CD14-positive monocyte (primary cell): ENCODE measurements around the gene UBA6. TPM values are rescaled to one million over a fixed set of nuclear protein-coding genes. Genes with fewer than 3 reads are reported as not detected.

ENCODE experiments used
- DNase-seq, 3 donors: peaks; one replicate each; pipeline ENCODE4 v3.0.0-alpha.2; 2011 to 2022
- H2AFZ ChIP-seq: 2 replicates; pipeline ENCODE4 v1.6.0; 2012; ENCODE audit warnings: mild to moderate bottlenecking, low read depth, low read length, inconsistent platforms; ENCODE audit not compliant: insufficient read depth, poor library complexity, severe bottlenecking
- H3K27ac ChIP-seq, 2 donors: 1 replicate in 1 of 2; 2 replicates in 1 of 2; pipeline ENCODE4 v1.5.1; 2012 to 2013; ENCODE audit warnings: low read length in 2 of 2, control low read depth in 1 of 2, inconsistent platforms in 1 of 2, low read depth in 1 of 2, mild to moderate bottlenecking in 1 of 2
- H3K27me3 ChIP-seq, 2 donors: one replicate each; pipeline versions ENCODE4 v1.6.0 to v1.6.1; 2011 to 2013; ENCODE audit warnings: low read length in 2 of 2; ENCODE audit not compliant: control insufficient read depth in 2 of 2, insufficient read depth in 2 of 2
- H3K36me3 ChIP-seq, 2 donors: replicated peaks in 1 of 2; 1 replicate in 1 of 2; 2 replicates in 1 of 2; pipeline versions ENCODE4 v1.5.1 to v1.6.1; 2012 to 2013; ENCODE audit warnings: low read length in 2 of 2, control low read depth in 1 of 2, inconsistent platforms in 1 of 2, mild to moderate bottlenecking in 1 of 2; ENCODE audit not compliant: insufficient read depth in 2 of 2, control insufficient read depth in 1 of 2
- H3K4me1 ChIP-seq, 2 donors: 1 replicate in 1 of 2; 2 replicates in 1 of 2; pipeline versions ENCODE4 v1.5.1 to v1.6.1; 2012 to 2013; ENCODE audit warnings: low read length in 2 of 2, control low read depth in 1 of 2, inconsistent platforms in 1 of 2, mild to moderate bottlenecking in 1 of 2, moderate library complexity in 1 of 2; ENCODE audit not compliant: insufficient read depth in 2 of 2, control insufficient read depth in 1 of 2
- H3K4me2 ChIP-seq: replicated peaks from 2 replicates; pipeline ENCODE3; 2012; ENCODE audit warnings: low read length, moderate library complexity, mild to moderate bottlenecking; ENCODE audit not compliant: poor library complexity, severe bottlenecking; ENCODE audit errors: extremely low read depth
- H3K4me3 ChIP-seq, 3 experiments: fragments of 200-600 bp in 1 of 3; sonication (generic) in 1 of 3; replicated peaks in 1 of 3; 1 replicate in 2 of 3; 2 replicates in 1 of 3; pipeline ENCODE4 v1.5.1; 2011 to 2013; ENCODE audit warnings: low read length in 3 of 3, mild to moderate bottlenecking in 3 of 3, control low read depth in 2 of 3, low read depth in 2 of 3, inconsistent platforms in 1 of 3, moderate library complexity in 1 of 3
- H3K79me2 ChIP-seq: 2 replicates; pipeline ENCODE4 v1.6.0; 2012; ENCODE audit warnings: mild to moderate bottlenecking, control low read depth, inconsistent platforms, low read length, moderate library complexity; ENCODE audit not compliant: insufficient read depth
- H3K9ac ChIP-seq: 2 replicates; pipeline ENCODE4 v1.6.0; 2017; ENCODE audit warnings: low read length, mild to moderate bottlenecking; ENCODE audit not compliant: insufficient read depth, poor library complexity, severe bottlenecking
- H3K9me3 ChIP-seq, 2 donors: replicated peaks in 1 of 2; 1 replicate in 1 of 2; 2 replicates in 1 of 2; pipeline versions ENCODE4 v1.5.1 to v1.6.1; 2012 to 2013; ENCODE audit warnings: low read length in 2 of 2, control low read depth in 1 of 2; ENCODE audit not compliant: control insufficient read depth in 1 of 2, insufficient read depth in 1 of 2
- H4K20me1 ChIP-seq: 2 replicates; pipeline ENCODE4 v1.6.0; 2012; ENCODE audit warnings: mild to moderate bottlenecking, low read length, control low read depth, moderate library complexity; ENCODE audit not compliant: insufficient read depth
- H3K27ac Mint-ChIP-seq, 7 donors: one replicate each; pipeline ENCODE4 v1.8.0; 2020; ENCODE audit warnings: mild to moderate bottlenecking in 7 of 7, mixed read lengths in 7 of 7, moderate library complexity in 6 of 7, inconsistent platforms in 2 of 7
- H3K27me3 Mint-ChIP-seq, 3 donors: one replicate each; pipeline ENCODE4 v1.8.0; 2021 to 2022; ENCODE audit warnings: low read depth in 3 of 3, mild to moderate bottlenecking in 3 of 3, mixed read lengths in 3 of 3, moderate library complexity in 3 of 3, inconsistent platforms in 1 of 3
- H3K36me3 Mint-ChIP-seq, 2 donors: one replicate each; pipeline ENCODE4 v1.8.0; 2020; ENCODE audit warnings: mixed read lengths in 2 of 2, inconsistent platforms in 1 of 2, mild to moderate bottlenecking in 1 of 2
- H3K4me1 Mint-ChIP-seq: one replicate; pipeline ENCODE4 v1.8.0; 2020; ENCODE audit warnings: mild to moderate bottlenecking, mixed read lengths
- H3K4me3 Mint-ChIP-seq, 2 donors: one replicate each; pipeline ENCODE4 v1.8.0; 2020; ENCODE audit warnings: mild to moderate bottlenecking in 2 of 2, mixed read lengths in 2 of 2, moderate library complexity in 1 of 2
- H3K9me3 Mint-ChIP-seq, 7 donors: one replicate each; pipeline ENCODE4 v1.8.0; 2020 to 2022; ENCODE audit warnings: mixed read lengths in 7 of 7, mild to moderate bottlenecking in 6 of 7, moderate library complexity in 6 of 7, inconsistent platforms in 2 of 7
- WGBS: methylation state at CpG from one replicate; pipeline ENCODE4 v1.1.5; 2013; ENCODE audit warnings: missing lambda C conversion rate; ENCODE audit not compliant: insufficient coverage; 5-methylcytosine and 5-hydroxymethylcytosine counted together
- intact Hi-C, 2 donors: fragments of 100-400 bp; cut with micrococcal nuclease; formaldehyde crosslinking; loops; one replicate each; pipeline versions ENCODE4 v1.15.0 to v1.15.1; 2023
- polyA plus RNA-seq, 3 donors: library from polyadenylated mRNA; depleted of rRNA in 1 of 3; unstranded in 2 of 3; stranded (reverse) in 1 of 3; fragments of 300-500 nt in 2 of 3; fragments of >200 nt in 1 of 3; fragmentation: Illumina TruSeq in 2 of 3; gene quantifications; 1 replicate in 2 of 3; 2 replicates in 1 of 3; pipeline ENCODE4 v1.2.3, GENCODE V29; 2012 to 2021
- TF ChIP-seq, protein P1 (sequence below): fragments of 200-600 bp; IDR thresholded peaks from one replicate; pipeline ENCODE4 v1.8.0; 2022; ENCODE audit warnings: antibody characterized with exemption, mild to moderate bottlenecking

Gene UBA6
- polyA plus RNA-seq, 3 donors, result 8.4 to 22.0 (median 21.0) TPM

DNA sequence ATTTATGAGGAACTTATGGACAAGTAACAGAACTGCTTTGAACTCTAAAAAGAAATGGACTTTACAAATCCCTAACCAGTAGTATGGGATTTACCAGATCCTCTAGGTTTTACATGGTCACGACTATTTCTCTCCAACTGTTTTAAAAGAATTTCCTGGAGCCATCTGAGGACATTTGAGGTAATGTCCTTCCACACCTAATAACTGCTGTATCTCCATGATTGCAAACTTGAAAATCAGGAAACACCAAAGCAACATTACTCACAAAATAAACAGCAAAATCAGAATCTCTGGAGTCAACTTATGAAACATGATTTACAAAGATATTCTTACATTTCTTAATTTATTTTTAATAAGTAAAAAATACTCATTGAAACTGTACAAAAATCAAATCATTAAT, 84.5 kb downstream of the UBA6 start:
- Mint-ChIP-seq H3K36me3 (peaks cover 52 to 60% of the 10 kb centered on the region in 2 donors), H3K4me1 (no peaks in the 10 kb centered on the region), H3K27ac (no peak overlapping the region), H3K4me3 (no peak overlapping the region), H3K9me3 (peaks cover 2 to 16% (median 10%) of the 10 kb centered on the region in 7 donors), H3K27me3 (no peaks in the 10 kb centered on the region)
- no peaks in the 10 kb centered on the region for H4K20me1 ChIP-seq
- no CpG with 5 or more reads among the region's 1 CpG for WGBS
- H3K27ac ChIP-seq, result no peak overlapping the region
- intact Hi-C loops, result no loop called here
- H3K9me3 ChIP-seq, result no peaks in the 10 kb centered on the region
- no peak for DNase-seq
- H3K79me2 ChIP-seq, result no peaks in the 10 kb centered on the region
- no peaks in the 10 kb centered on the region for H3K27me3 ChIP-seq
- H3K4me3 ChIP-seq, result no peak overlapping the region
- TF ChIP-seq, protein P1, sequence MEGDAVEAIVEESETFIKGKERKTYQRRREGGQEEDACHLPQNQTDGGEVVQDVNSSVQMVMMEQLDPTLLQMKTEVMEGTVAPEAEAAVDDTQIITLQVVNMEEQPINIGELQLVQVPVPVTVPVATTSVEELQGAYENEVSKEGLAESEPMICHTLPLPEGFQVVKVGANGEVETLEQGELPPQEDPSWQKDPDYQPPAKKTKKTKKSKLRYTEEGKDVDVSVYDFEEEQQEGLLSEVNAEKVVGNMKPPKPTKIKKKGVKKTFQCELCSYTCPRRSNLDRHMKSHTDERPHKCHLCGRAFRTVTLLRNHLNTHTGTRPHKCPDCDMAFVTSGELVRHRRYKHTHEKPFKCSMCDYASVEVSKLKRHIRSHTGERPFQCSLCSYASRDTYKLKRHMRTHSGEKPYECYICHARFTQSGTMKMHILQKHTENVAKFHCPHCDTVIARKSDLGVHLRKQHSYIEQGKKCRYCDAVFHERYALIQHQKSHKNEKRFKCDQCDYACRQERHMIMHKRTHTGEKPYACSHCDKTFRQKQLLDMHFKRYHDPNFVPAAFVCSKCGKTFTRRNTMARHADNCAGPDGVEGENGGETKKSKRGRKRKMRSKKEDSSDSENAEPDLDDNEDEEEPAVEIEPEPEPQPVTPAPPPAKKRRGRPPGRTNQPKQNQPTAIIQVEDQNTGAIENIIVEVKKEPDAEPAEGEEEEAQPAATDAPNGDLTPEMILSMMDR, result no peak
- no peaks in the 10 kb centered on the region for H3K4me1 ChIP-seq
- peaks cover 47 to 66% of the 10 kb centered on the region in 2 donors for H3K36me3 ChIP-seq
- no peak overlapping the region for H3K9ac ChIP-seq
- no peak overlapping the region for H3K4me2 ChIP-seq
- no peak overlapping the region for H2AFZ ChIP-seq

DNA sequence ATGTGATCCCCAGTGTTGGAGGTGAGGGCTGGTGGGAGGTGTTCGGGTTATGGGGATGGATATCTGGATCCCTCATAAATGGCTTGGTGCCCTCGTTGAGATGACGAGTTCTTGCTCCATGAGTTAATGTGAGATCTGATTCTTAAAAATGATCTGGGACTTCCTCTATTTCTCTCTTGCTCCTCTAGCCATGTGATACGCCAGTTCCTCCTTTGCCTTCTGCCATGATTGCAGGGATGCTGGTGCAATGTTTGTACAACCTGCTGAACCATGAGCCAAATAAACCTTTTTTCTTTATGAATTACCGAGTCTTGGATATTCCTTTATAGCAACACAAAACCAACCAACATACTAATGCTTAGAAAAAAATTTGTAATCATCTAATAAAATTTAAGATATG, 85.8 kb downstream of the UBA6 start:
- H4K20me1 ChIP-seq, result no peaks in the 10 kb centered on the region
- H3K9ac ChIP-seq, result no peak overlapping the region
- TF ChIP-seq, protein P1, result no peak
- H3K9me3 ChIP-seq, result peaks cover 0 to under 1% of the 10 kb centered on the region in 2 donors
- Mint-ChIP-seq H3K36me3 (peaks cover 39 to 47% of the 10 kb centered on the region in 2 donors), H3K4me3 (no peak overlapping the region), H3K27ac (no peak overlapping the region), H3K9me3 (peaks cover 2 to 16% (median 10%) of the 10 kb centered on the region in 7 donors), H3K27me3 (no peaks in the 10 kb centered on the region), H3K4me1 (no peaks in the 10 kb centered on the region)
- H3K27me3 ChIP-seq, result no peaks in the 10 kb centered on the region
- no peak overlapping the region for H3K27ac ChIP-seq
- H3K79me2 ChIP-seq, result no peaks in the 10 kb centered on the region
- DNase-seq, result no peak
- 100% methylated on average over 1 of the region's 5 CpGs for WGBS
- no peak overlapping the region for H2AFZ ChIP-seq
- no peaks in the 10 kb centered on the region for H3K4me1 ChIP-seq
- no peak overlapping the region for H3K4me2 ChIP-seq
- no peak overlapping the region for H3K4me3 ChIP-seq
- H3K36me3 ChIP-seq, result peaks cover 35 to 52% of the 10 kb centered on the region in 2 donors
- intact Hi-C loops, result no loop called here
